Bone marrow (tissue), 2 donors: ENCODE results near the gene SIL1.
"Not testable (repeated sequence)": the region's sequence is repeated elsewhere in the genome, so short reads cannot be mapped to it uniquely, and the experiment has no call there.

Experiments
- DNase-seq, 2 donors: peaks; one replicate each; lab custom pipeline; 2025; lab: John Stamatoyannopoulos, UW

Gene SIL1

DNA sequence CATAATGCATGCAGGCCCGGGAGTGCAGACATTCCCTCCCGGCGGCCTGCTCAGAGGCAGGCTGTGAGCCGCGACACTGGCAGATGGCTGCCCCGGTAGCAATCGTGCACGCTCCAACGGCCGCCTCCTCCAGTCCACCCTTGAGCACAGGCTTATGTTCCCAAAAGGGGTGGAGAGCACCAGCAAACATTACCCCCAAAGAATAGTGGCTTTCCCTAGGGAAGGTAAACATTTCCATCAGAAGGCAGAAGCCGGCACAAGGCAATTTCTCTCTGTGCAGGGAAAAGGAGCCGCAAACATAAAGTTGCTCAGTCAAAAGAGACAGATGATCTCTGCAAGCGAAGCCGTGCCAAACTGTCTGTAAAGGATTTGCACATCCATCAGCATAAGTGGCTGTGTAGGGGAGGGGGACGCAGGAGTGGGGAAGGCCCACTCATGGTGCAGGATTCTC, 92.5 kb downstream of the SIL1 start:
- no peak for DNase-seq

DNA sequence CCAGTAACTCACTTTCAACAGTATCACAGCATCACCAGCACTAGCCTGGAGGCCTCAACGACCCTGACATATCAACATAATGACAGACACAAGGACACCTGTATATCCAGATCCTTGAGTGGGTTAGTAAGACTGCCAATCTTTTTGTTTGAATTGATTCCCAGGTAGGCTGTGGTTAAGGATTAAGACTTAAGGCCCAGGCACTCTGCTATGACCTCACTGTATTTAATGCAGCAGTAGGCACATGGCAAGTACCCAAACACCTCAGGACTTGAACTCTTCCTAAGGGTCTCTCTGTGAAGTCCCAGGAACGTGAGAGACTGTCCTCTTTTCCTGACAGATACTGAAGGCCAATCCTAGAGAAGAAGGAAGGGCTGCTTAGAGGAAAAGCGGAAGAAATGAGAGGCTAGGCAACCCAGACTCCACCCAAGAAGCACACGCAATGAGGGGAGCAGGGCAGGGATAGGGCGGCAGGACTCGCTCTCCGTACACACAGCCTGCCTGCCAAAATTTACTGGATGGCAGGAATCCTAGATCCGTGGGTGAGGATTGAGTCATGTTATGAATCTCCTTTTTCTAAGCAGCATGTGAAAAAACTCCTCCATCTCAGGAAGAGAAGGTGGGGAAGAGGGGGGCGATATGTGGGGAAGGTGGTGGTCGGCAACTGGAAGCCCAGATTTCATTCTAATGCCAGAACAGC, 93.4 kb downstream of the SIL1 start:
- no peak for DNase-seq

DNA sequence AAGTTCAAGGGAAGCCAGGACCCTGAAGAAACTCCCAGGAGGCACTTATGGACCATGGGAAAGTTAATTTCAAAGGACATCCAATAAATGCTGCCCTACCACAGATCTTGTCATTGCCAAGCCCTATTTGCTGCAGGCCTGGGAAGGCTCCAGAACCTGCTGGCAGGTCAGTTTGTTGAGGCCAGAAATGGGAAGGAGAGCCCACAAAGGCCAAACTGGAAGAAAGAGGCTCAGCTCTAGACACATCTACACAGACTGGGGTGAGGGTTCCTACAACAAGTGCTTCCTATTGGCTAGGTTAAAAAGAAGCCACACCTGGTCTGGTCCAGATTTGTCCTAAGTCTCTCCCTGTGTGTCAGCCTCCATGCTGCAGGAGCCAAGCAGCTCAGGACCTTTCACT, 94.4 kb downstream of the SIL1 start:
- DNase-seq: no peak

DNA sequence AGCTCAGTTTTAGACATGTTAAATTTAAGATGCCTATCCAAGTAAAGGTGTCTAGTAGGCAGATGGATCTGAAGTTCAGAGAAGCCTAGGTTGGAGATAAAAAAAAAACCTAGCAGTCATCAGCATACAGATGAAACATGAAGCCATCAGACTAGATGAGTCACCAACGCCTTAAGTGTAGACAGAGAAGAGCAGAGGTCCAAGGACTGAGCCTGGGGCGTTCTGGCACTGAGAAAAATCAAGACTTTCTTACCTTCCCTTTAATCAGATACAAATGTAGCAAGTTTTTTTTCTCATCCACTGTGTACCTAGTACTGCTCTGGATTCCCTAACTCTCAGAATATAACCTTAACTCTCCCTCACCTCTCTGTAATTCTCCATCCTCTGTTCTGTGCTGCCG, 97.3 kb downstream of the SIL1 start:
- DNase-seq: peak in 1 of 2 donors; percentile 8

DNA sequence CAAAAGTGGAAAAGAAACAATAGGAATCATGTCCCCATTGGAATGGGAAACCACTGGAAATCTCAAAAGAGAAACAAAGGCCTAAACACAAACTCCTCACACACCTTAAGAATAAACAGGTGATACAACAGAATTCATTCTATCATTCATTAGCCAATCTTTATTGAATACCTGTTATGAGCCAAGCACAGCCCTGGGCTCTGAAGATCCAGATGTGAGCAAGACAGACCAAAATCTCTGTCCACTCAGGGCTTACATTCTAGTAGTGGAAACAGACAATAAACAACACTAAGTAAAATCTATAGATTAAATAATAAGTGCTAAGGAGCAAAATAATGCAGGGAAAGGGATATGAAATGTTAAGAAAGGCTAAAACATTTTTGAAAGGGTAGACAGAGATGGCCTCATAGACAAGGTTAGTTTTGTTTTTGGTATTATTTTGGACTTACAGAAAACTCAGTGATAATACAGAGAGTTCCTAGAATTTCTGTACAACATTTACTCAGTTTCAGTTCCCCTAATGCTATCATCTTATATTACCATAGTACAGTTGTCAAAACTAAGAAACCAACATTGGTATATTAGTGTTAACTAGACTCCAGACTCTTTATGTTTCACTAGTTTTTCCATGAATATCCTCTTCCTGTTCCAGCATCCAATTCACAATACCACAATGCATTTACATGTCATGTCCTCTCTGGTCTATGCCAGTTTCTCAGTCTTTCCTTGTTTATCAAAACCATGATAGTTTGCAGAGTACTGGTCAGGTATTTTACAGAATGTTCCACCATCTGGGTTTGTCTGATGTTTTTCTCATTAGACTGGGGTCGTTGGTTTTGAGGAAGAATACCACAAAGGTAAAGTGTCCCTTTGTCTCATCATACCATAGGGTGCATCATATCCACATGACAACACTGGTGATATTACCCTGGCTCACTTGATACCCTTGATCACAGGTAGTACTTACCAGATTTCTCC, 103.7 kb downstream of the SIL1 start:
- DNase-seq: no peak

DNA sequence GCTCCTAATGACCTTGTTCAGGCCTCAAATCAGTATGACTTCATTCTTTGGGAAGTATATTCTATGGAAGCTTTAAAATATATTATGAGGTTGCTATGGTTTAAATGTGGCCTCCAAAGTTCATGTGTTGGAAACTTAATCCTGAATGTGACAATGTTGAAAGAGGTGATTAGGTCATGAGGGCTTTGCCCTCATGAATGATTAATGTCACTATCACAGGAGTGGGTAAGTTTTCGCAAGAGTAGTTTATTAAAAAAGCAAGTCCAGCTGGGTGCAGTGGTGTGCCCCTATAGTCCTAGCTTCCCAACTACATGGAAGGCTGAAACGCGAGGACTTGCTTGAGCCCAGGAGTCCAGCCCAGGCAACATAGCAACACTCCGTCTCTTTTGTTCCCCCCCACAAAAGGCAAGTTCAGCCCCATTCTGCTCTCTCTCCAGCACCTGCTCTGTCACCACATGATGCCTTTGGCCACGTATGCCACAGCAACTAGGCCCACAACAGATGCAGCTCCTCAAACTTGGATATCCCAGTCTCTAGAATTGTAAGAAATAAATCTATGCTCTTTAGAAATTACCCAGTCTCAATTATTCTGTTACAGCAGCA, 105.3 kb downstream of the SIL1 start:
- DNase-seq: no peak

DNA sequence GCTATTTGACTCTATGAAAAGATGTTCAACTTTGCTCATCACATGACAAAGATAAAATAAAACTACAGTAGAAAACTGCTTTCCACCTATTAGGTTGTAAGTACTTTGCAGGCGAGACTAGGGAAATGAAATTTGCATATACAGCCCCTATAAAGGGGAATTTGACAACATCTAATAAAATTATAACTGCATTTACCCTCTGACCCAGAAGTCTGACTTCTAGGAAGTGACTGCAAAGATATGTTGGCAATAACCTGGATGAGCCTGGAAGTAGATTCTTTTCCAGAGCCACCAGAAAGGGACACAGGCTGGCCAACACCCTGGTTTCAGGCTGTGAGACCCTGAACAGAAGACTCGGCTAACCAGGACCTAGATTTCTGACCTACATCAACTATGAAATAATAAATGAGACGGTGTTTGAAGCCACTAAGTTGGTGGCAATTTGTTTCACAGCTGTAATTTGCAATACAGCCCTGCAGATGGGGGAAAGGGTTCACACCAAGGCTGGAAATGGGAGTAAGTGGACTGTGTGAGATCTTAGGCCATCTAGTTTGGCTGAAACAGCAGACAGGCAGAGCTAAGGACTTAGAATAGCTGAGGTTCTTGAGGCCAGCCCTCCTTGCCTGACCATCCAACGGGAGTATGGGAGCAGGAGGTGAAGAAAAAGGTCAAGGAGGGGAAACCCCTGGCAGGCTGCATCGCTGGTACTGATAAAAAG, 106.6 kb downstream of the SIL1 start:
- no peak for DNase-seq

DNA sequence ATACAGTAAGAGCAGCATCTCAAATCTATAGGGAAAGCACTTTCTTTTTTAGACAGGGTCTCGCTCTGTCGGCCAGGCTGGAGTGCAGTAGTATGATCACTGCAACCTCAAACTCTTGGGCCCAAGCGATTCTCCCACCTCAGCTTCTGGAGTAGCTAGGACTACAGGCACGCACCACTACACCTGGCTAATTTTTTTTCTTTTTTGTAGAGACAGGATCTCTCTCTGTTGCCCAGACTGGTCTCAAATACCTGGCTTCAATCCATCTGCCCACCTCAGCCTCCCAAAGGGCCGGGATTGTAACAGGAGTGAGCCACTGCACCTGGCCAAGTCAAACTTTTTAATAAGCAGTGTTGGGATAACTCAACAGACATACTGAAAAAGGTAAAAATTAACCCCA, 107.6 kb downstream of the SIL1 start:
- DNase-seq: no peak

DNA sequence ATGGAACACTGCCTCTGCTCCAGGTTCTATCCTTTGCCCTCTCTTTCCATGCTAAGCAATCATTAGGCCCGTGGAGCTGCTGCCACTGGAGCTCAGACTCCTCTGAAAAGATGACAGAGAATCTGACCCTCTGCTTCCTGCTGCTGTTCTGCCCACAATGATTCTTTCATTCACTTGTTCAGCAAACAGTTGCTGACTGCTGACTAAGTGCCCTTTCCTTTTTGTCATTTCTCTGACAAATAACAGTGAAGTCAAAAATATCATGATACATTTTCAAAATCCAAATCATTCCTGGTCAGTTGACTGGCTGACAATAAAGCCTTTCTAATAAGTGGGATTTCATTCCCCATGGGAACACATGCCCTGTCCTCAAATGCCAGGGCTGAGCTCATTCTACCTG, 110.1 kb downstream of the SIL1 start:
- DNase-seq: peak in 1 of 2 donors; percentile 39

DNA sequence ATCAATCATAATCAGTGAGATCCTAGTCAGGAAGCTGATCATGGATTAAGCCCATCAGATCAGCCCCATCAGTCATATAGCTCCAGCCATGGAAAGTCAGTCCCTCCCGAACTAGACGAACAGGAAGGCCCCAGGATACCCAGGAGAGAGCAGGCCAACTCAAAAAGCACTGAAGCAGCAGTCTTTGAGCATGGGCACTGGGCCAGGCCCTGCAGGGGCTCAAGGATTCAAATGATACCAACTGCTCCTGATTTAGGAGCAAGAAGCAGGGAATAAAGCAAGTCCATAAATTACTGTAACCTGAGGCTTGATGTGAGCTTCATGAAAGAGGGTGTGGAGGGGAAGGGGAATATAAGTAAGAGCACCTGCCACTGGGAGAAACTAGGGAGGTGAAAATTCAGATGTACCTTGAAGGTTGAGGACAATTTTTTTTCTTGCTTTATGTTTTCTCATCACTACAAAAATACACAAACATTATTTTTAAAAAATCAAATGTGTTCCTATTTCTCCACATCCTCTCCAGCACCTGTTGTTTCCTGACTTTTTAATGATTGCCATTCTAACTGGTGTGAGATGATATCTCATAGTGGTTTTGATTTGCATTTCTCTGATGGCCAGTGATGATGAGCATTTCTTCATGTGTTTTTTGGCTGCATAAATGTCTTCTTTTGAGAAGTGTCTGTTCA, 115.2 kb downstream of the SIL1 start:
- DNase-seq: no peak

DNA sequence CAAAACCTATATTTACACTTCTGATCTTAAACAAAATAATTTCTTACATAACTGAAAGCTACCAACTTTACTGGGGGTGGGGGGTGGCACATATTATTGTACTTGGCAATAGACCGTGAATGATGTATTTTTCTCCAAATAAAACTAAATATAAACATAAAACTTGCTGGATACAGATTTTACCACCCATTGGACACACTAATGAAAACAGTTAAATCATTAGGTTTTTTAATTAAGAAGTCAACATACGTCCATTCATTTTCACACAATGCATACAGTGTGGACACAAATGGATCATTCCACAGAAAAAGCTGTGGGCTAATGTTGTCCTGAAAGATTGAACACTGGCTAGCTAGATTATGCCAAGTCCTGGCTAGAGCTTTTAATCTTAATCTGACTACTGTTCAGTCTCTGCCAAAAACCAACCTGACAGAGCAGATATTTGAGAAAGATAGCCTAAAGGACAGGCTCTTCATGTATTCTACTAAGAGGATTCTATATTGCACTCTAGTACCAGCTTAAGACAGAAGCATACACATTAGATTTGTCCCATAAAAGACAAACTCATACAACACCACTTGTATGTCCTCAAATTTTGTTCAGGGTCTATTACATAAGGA, 118.1 kb downstream of the SIL1 start:
- no peak for DNase-seq

DNA sequence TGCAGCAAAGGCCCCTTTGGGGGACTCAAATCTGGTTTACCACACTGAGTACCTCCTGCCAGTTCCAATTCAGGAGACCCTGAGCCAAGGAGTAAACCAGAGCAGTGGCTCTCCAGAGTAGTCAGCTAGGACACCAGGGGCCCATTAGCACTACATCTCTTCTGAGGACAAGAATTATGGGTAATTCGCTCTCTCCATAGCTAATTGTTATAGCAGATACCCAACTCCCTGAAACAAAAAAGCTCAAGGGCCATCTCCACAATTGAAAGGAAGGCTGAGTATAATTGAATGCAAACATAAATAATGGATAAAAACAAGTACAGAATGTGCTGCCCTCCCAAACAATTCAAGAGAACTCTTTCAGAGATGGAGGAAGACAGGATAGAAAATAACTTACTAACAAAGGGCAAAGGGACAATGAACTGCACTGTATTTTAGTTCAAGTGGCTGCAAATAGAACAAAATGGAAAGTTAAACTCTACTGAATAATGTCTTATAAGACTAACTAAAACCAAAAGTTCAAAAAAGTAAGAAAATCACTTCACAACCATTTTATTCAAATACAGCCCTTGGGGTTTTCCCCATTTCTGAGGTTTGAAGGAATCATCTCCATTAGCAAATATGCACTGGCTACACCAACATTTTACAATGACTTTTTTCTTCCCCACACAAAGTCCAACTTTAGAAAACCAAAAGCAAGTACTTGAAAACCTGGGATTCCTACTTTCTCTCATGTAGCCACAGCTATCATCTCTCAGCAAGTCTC, 118.8 kb downstream of the SIL1 start:
- no peak for DNase-seq

DNA sequence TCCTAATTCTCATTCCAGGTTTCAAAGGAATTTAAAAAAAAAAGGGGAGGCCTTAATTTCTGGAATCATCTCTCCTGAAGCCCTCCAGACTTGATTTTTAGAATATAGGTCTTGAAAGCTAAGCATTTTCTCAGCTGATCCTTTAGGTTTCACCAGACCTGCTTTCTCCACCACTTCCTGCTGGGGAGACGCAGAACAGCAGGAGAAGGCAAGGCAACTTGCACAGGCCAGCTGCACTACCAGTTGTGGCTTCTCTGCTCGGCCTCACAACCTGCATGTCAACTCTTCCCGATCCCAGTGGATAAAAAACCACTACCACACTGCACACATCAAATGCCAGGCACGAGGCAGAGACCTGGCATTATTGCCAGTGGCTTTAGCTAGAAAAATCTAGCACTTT, 119.8 kb downstream of the SIL1 start:
- no peak for DNase-seq

DNA sequence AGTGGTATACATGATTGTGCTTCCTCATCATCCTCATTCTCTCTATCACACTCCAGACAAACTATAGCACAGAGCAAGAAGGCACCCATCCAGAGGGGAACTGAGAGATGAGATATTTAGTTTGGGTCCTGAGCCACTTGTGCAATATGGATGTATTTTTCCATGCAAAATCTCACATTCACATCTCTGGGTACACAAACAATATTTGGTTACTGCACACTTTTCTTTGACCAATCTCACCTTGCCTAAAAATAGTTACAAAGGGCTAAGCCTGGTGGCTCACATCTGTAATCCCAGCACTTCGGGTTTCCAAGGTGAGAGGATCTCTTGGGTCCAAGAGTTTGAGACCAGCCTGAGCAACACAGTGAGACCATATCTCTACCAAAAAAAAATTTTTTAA, 120.3 kb downstream of the SIL1 start:
- DNase-seq: no peak

DNA sequence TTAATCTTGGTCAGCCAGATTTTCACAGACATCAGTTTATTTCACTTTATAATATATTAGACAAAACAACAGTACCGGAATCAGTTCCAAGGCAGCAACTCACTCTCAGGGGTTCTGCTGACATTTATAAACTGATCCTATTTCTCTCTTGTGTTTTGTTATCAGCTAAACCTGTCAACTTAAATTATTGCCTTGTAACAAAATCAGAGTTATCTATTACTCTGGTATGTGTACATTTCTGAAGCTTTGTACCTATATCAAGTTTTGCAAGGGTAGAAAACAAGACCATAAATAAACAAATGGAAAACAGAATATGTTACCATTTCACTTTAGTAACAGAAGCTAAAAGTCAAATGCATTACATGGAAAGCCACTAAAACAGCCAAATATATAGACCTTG, 122.1 kb downstream of the SIL1 start:
- no peak for DNase-seq

DNA sequence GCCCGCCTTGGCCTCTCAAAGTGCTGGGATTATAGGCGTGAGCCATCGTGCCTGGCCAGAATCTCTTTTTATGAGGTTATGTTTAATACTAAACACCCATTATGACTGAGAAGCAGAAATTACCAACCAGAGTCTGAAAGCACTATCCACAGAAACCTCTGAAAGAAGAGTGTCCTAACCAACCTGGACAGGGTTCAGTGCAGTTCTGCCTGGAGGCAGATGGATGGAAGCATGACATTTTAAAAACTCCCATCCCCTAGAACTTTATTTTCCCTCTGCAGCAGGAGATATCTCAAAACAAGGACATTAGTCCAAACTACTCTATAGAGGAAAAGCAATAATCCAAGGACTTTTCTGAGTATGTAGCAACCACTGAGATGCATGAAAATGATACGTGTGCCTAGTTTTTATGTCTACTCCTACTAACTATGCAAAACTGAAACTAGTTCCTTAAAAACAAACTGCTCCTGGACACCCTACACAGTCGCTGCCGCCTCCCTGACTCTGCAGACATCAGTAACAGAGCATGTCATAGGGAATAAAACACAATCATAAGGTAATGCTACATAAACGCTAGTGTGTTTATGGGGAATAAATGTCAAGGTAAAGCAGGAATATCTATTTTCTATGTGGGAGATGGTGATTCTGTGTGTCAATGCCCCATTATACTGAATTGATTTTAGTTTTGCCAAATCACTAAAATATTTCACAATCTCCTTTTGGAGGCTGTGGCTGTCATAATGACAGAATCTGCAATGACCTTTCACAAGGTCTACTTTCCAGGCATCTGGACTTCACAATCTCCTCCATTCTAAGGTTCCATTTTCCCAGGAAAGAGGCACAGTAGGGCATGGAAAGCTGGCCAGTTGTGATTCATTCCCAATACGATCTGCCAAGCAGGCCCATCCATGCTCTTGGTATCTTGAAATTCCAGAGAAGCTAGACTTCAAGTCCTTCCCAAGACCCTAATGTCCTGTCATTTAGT, 122.8 kb downstream of the SIL1 start:
- peak in 1 of 2 donors; percentile 48 for DNase-seq

DNA sequence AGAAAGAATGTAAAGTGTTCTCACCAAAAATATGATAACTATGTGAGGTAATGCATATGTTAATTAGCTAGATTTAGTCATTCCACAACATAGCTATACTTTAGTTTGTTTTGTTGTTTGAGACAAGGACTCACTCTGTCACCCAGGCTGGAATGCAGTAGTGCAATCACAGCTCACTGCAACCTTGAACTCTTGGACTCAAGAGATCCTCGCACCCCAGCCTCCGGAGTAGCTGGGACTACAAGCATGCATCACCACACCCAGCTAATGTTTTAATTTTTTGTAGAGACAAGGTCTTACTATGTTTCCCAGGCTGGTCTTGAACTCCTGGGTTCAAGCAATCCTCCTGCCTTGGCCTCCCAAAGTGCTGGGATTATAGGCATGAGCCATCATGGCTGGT, 124.2 kb downstream of the SIL1 start:
- DNase-seq: not testable (repeated sequence)

DNA sequence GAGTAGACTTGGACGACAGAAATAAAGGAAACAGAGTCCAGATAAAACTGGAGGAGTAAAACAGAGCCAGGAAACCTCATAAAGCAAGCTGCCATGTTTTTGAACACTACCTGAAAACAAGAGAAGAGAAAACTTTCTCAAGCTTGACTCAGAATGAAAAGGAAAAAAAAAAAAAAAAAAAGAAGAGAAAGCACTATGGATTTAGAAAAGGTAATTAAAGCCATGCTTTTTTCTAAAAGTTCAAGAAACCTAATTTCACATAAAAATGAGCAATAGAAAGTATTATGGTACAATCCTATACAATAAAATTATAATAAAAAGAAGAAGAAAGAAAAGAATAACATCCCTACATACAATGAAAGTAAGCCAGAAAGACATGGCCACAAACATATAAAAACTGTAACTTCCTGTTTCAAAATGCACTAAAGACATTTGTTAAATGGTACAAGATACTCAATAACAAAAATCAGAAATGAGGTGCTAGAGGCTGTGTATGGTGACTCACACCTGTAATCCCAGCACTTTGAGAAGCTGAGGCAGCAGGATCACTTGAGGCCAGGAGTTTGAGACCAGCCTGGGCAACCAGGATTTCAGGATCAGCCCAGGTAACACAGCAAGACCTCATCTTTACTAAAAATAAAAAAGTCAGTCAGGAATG, 129.5 kb downstream of the SIL1 start:
- peak in 1 of 2 donors; percentile 26 for DNase-seq
